Stimulated activated CD4-positive, alpha-beta T cell treated with anti-CD3 and anti-CD28 coated beads, Interleukin-1b, Interleukin-23, amount 100 ng/mL, for 24 hours (primary cell): Measurements from ENCODE around the gene FBXO40.
"Not testable (repeated sequence)": the region's sequence is repeated elsewhere in the genome, so short reads cannot be mapped to it uniquely, and the experiment has no call there.

ENCODE experiments used
- DNase-seq, 4 experiments: peaks; one replicate each; pipeline ENCODE4 v3.0.0-alpha.2; 2020; ENCODE audit warnings: low read depth in 4 of 4, low spot score in 1 of 4

Gene FBXO40

GRCh38 chr3:121592856-121593702, at the start of gene FBXO40:
FBXO40 (plus strand) TSS chr3:121593379; CDS start chr3:121620576, 27,197 bp downstream.
- DNase-seq: no peak

GRCh38 chr3:121545049-121545573, 48.1 kb upstream of the FBXO40 start:
- no peak for DNase-seq

GRCh38 chr3:121545574-121546455, 47.4 kb upstream of the FBXO40 start, which contains the start of gene POLQ:
POLQ (minus strand) TSS chr3:121545988; CDS start chr3:121545877, 111 bp downstream.
- peak; percentile 70 to 83 (median 76) for DNase-seq

GRCh38 chr3:121552379-121552778, 40.8 kb upstream of the FBXO40 start:
- DNase-seq: no peak

GRCh38 chr3:121552797-121553196, 40.4 kb upstream of the FBXO40 start:
- no peak for DNase-seq

GRCh38 chr3:121557426-121557934, 35.7 kb upstream of the FBXO40 start:
- DNase-seq: no peak

GRCh38 chr3:121562148-121562547, 31.0 kb upstream of the FBXO40 start:
- no peak for DNase-seq

GRCh38 chr3:121566773-121567172, 26.4 kb upstream of the FBXO40 start:
- no peak for DNase-seq

- no peak for DNase-seq
Observed at GRCh38 chr3:121567649-121568048, 25.5 kb upstream of the FBXO40 start, which contains the start of gene ARGFX. ARGFX (plus strand) TSS chr3:121567949; CDS start chr3:121570714, 2,765 bp downstream.

- no peak for DNase-seq
Observed at GRCh38 chr3:121574449-121574848, 18.7 kb upstream of the FBXO40 start.

- DNase-seq: no peak
Observed at GRCh38 chr3:121581691-121582090, 11.5 kb upstream of the FBXO40 start.

- DNase-seq: no peak
Observed at GRCh38 chr3:121584418-121584817, 8.8 kb upstream of the FBXO40 start.

GRCh38 chr3:121593806-121594205, 627 bp downstream of the FBXO40 start:
- not testable (repeated sequence) for DNase-seq

GRCh38 chr3:121594850-121595249, 1.7 kb downstream of the FBXO40 start:
- no peak for DNase-seq

- DNase-seq: no peak
Observed at GRCh38 chr3:121595765-121596406, 2.7 kb downstream of the FBXO40 start.

- no peak for DNase-seq
Observed at GRCh38 chr3:121598564-121598963, 5.4 kb downstream of the FBXO40 start.

GRCh38 chr3:121599900-121600299, 6.7 kb downstream of the FBXO40 start:
- DNase-seq: not testable (repeated sequence)

GRCh38 chr3:121601212-121601812, 8.1 kb downstream of the FBXO40 start:
- no peak for DNase-seq

- DNase-seq: no peak
Observed at GRCh38 chr3:121604759-121605158, 11.6 kb downstream of the FBXO40 start.

- no peak for DNase-seq
Observed at GRCh38 chr3:121606106-121606505, 12.9 kb downstream of the FBXO40 start.
